ENCODE measurements around the gene CPB2.

The CPB2 gene

GRCh38 chr13:46039411-46040182 is 65.2 kb downstream of the CPB2 start:
- H3K4me3 ChIP-seq (ENCODE audit: low read length) = no peak overlapping the region
- TF ChIP-seq CTCF (conservative IDR thresholded peaks at IDR 0.05; ENCODE audit: low read depth, low read length) = no peak
- DNase-seq (ENCODE audit: low read depth) = no peak

- no peak overlapping the region for H3K4me3 ChIP-seq (ENCODE audit: low read length)
- no peak for DNase-seq (ENCODE audit: low read depth)
- TF ChIP-seq CTCF (conservative IDR thresholded peaks at IDR 0.05; ENCODE audit: low read depth, low read length) = no peak
These were observed 66.5 kb downstream of the CPB2 start for GRCh38 chr13:46038296-46038695.

GRCh38 chr13:46035066-46035465 is 69.8 kb downstream of the CPB2 start:
- no peak for DNase-seq (ENCODE audit: low read depth)
- no peak overlapping the region for H3K4me3 ChIP-seq (ENCODE audit: low read length)
- TF ChIP-seq CTCF (conservative IDR thresholded peaks at IDR 0.05; ENCODE audit: low read depth, low read length) = no peak

GRCh38 chr13:46032341-46032740 is 72.5 kb downstream of the CPB2 start:
- no peak for TF ChIP-seq CTCF (conservative IDR thresholded peaks at IDR 0.05; ENCODE audit: low read depth, low read length)
- no peak for DNase-seq (ENCODE audit: low read depth)
- H3K4me3 ChIP-seq (ENCODE audit: low read length) = no peak overlapping the region

GRCh38 chr13:46031581-46032263 is 73.1 kb downstream of the CPB2 start:
- no peak overlapping the region for H3K4me3 ChIP-seq (ENCODE audit: low read length)
- TF ChIP-seq CTCF (conservative IDR thresholded peaks at IDR 0.05; ENCODE audit: low read depth, low read length) = no peak
- DNase-seq (ENCODE audit: low read depth) = no peak

GRCh38 chr13:46025157-46025556 is 79.7 kb downstream of the CPB2 start:
- no peak for DNase-seq (ENCODE audit: low read depth)
- no peak for TF ChIP-seq CTCF (conservative IDR thresholded peaks at IDR 0.05; ENCODE audit: low read depth, low read length)
- H3K4me3 ChIP-seq (ENCODE audit: low read length) = no peak overlapping the region

- TF ChIP-seq CTCF (conservative IDR thresholded peaks at IDR 0.05; ENCODE audit: low read depth, low read length) = no peak
- no peak for DNase-seq (ENCODE audit: low read depth)
- H3K4me3 ChIP-seq (ENCODE audit: low read length) = no peak overlapping the region
These were observed 82.4 kb downstream of the CPB2 start for GRCh38 chr13:46022481-46022880.
